Measurements from ENCODE around the gene CFAP141. TPM values are rescaled to one million over a fixed set of nuclear protein-coding genes. Genes with fewer than 3 reads are reported as not detected.
A peak's percentile ranks its signal among the peaks of the same experiment; 100 is the strongest.

Gene CFAP141
- polyA plus RNA-seq, 1 of the 3 experiments (the other 2 are of a cell fraction), result not detected

GRCh38 chr1:154183046-154183915, 22.9 kb downstream of the CFAP141 start (continued):
- TF ChIP-seq PBX3 (IDR thresholded peaks at IDR 0.05), result 0 out of 2 replicates have a peak, but pooled peaks have one; percentile 24
- TF ChIP-seq CTCF (IDR thresholded peaks at IDR 0.05), result no peak
- peak; percentile 89 for TF ChIP-seq MAX (IDR thresholded peaks at IDR 0.05; ENCODE audit: low read depth)
- peak; percentile 87 for TF ChIP-seq POLR2AphosphoS5 (IDR thresholded peaks at IDR 0.05; ENCODE audit: low read depth, low read length)

GRCh38 chr1:154182344-154183045, 23.6 kb downstream of the CFAP141 start:
- Histone ChIP-seq H2AFZ (ENCODE audit: low read depth) (no peak overlapping the region), H4K20me1 (ENCODE audit: insufficient read depth) (peaks cover 47% of the 10 kb centered on the region), H3K79me2 (ENCODE audit: insufficient read depth) (peaks cover 56% of the 10 kb centered on the region), H3K9me2 (no peaks in the 10 kb centered on the region), H3K4me1 (ENCODE audit: control insufficient read depth in 1 of 2, insufficient read depth in 2 of 2, low read depth in 1 of 2, low read length in 1 of 2) (peaks cover 28 to 43% of the 10 kb centered on the region in 2 experiments; a peak in 3 of 4 replicates), H3K9me3 (no peaks in the 10 kb centered on the region), H3K9ac (peak overlapping the region; percentile 90), H3K4me3 (ENCODE audit: low read depth in 2 of 2, low read length in 1 of 2) (peak overlapping the region; percentile 92 to 98), H3K27ac (ENCODE audit: low read depth in 2 of 2, low read length in 1 of 2) (peak overlapping the region; percentile 86 to 93), H3F3A (replicated peaks; ENCODE audit: insufficient read depth) (peaks cover 18% of the 10 kb centered on the region), H3K36me3 (replicated peaks in 1 of 2; ENCODE audit: control insufficient read depth in 1 of 2, insufficient read depth in 2 of 2, low read length in 1 of 2) (peaks cover 16 to 19% of the 10 kb centered on the region in 2 experiments), H3K4me2 (peak overlapping the region; percentile 90), H3K27me3 (ENCODE audit: insufficient read depth) (no peaks in the 10 kb centered on the region)
- ChIA-PET POLR2A (interaction anchor here (0.5 to 1.2 kb wide), 3 partner anchors 11 to 192 kb away, joined by 4 to 6 read pairs (median 5); partner anchors contain the start of gene RPS27), CTCF (interaction anchor here (1.2 to 2.1 kb wide), 2 partner anchors 17 to 19 kb away, joined by 4 to 9 read pairs; no protein-coding TSS in a partner anchor)
- WGBS (ENCODE audit: low lambda C conversion rate), result under 1% methylated on average over 34 of the region's 35 CpGs
- DNase-seq, result peak; percentile 59
- 0 out of 2 replicates have a peak, but pooled peaks have one; percentile 14 for TF ChIP-seq TAF1 (IDR thresholded peaks at IDR 0.05; ENCODE audit: borderline replicate concordance, low read depth, low read length)
- no peak for TF ChIP-seq EP300 (IDR thresholded peaks at IDR 0.05; ENCODE audit: borderline replicate concordance in 1 of 2, low read depth in 1 of 2, low read length in 1 of 2)
- TF ChIP-seq MAX (IDR thresholded peaks at IDR 0.05; ENCODE audit: low read depth), result peak; percentile 77
- no peak for TF ChIP-seq POLR2AphosphoS5 (IDR thresholded peaks at IDR 0.05; ENCODE audit: low read depth, low read length)
- TF ChIP-seq CTCF (IDR thresholded peaks at IDR 0.05), result peak; percentile 10; the same call in 1 of the 2 replicates
- no peak for TF ChIP-seq SIN3A (IDR thresholded peaks at IDR 0.05; ENCODE audit: borderline replicate concordance, low read depth, low read length)
- no peak for TF ChIP-seq PBX3 (IDR thresholded peaks at IDR 0.05)

All from SK-N-SH (cell line).